Neuron (in vitro differentiated cells): ENCODE data around the gene KRTAP10-10.
"Not testable (repeated sequence)": the region's sequence is repeated elsewhere in the genome, so short reads cannot be mapped to it uniquely, and the experiment has no call there.

Experiments
- H2AFZ ChIP-seq: one replicate; pipeline ENCODE4 v1.6.1; 2013; ENCODE audit warnings: low read depth, mild to moderate bottlenecking, inconsistent platforms, low read length, moderate library complexity
- H3K27me3 ChIP-seq: one replicate; pipeline ENCODE4 v1.6.1; 2013; ENCODE audit warnings: low read length; ENCODE audit not compliant: insufficient read depth
- H3K36me3 ChIP-seq: one replicate; pipeline ENCODE4 v1.6.1; 2013; ENCODE audit warnings: low read length; ENCODE audit not compliant: insufficient read depth
- H3K4me1 ChIP-seq: one replicate; pipeline ENCODE4 v1.6.1; 2013; ENCODE audit warnings: low read length; ENCODE audit not compliant: insufficient read depth
- H3K4me3 ChIP-seq: 2 replicates; pipeline ENCODE4 v1.5.1; 2013; ENCODE audit warnings: mild to moderate bottlenecking, low read length, moderate library complexity
- H3K9me3 ChIP-seq: one replicate; pipeline ENCODE4 v1.6.1; 2013; ENCODE audit warnings: low read length

Gene KRTAP10-10

GRCh38 chr21:44654576-44655175, 17.5 kb downstream of the KRTAP10-10 start, which contains the start of gene KRTAP12-4:
Gene KRTAP12-4 (minus strand): TSS chr21:44654659. CDS start chr21:44654614, 45 bp downstream.
- no peaks in the 10 kb centered on the region for H3K27me3 ChIP-seq

GRCh38 chr21:44656868-44657267, 19.7 kb downstream of the KRTAP10-10 start:
- Histone ChIP-seq H3K9me3 (no peaks in the 10 kb centered on the region), H2AFZ (no peak overlapping the region), H3K36me3 (no peaks in the 10 kb centered on the region), H3K4me3 (no peak overlapping the region), H3K4me1 (no peaks in the 10 kb centered on the region), H3K27me3 (no peaks in the 10 kb centered on the region)

More at GRCh38 chr21:44654576-44655175, 17.5 kb downstream of the KRTAP10-10 start, which contains the start of gene KRTAP12-4:
- Histone ChIP-seq H3K36me3 (no peaks in the 10 kb centered on the region), H3K9me3 (no peaks in the 10 kb centered on the region), H3K4me1 (no peaks in the 10 kb centered on the region), H2AFZ (no peak within 1 kb of the TSS), H3K4me3 (no peak within 1 kb of the TSS)

DNA sequence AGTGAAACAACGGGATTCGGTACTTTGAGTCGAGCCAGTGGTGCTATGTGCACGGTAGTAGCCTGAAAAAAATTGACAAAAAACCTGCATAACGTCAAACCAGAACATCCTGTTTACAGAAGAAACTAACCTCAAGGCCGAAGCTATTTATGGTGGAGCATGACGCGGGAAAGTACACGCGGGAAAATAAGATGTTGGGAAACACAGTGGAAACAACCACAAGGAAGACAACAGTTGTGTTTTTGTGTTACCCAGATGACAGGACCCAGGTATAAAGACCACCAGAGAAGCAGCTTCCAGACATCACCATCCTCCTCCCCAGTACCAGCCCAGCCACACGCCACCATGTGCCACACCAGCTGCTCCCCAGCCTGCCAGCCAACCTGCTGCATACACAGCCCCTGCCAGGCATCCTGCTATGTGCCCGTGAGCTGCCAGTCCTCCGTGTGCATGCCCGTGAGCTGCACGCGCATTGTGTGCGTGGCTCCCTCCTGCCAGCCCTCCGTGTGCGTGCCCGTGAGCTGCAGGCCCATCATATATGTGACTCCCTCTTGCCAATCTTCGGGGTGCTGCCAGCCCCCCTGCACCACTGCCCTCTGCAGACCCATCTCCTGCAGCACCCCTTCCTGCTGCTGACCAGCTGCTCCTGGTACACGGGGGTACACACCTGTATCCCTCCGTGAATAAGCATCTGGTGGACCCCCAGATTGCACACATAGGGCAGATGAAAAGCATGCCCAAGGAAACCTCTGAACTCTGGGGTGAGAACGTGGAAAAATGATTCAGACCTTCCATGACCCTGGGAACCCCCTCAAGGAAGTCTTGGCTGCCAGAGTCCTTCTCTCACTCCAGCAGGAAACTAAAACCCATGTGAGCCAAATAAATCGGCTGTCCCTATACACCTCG, 20.7 kb downstream of the KRTAP10-10 start, which contains the start of gene KRTAP12-3:
TSS of gene KRTAP12-3 (plus strand) at position 298 of the 906 bp plus-strand sequence. CDS start at position 346, 48 bp downstream.
- no peak within 1 kb of the TSS for H3K4me3 ChIP-seq
- H3K27me3 ChIP-seq = no peaks in the 10 kb centered on the region
- H3K4me1 ChIP-seq = no peaks in the 10 kb centered on the region
- H3K36me3 ChIP-seq = no peaks in the 10 kb centered on the region
- H3K9me3 ChIP-seq = no peaks in the 10 kb centered on the region
- no peak within 1 kb of the TSS for H2AFZ ChIP-seq

- Histone ChIP-seq H2AFZ (no peak overlapping the region), H3K4me3 (no peak overlapping the region), H3K9me3 (no peaks in the 10 kb centered on the region), H3K4me1 (no peaks in the 10 kb centered on the region), H3K27me3 (no peaks in the 10 kb centered on the region), H3K36me3 (no peaks in the 10 kb centered on the region)
Observed at GRCh38 chr21:44658541-44658910, 21.4 kb downstream of the KRTAP10-10 start.

- Histone ChIP-seq H3K27me3 (no peaks in the 10 kb centered on the region), H3K4me1 (no peaks in the 10 kb centered on the region), H3K4me3 (no peak overlapping the region), H3K36me3 (no peaks in the 10 kb centered on the region), H2AFZ (no peak overlapping the region), H3K9me3 (no peaks in the 10 kb centered on the region)
Observed at GRCh38 chr21:44658913-44659595, 21.9 kb downstream of the KRTAP10-10 start.

DNA sequence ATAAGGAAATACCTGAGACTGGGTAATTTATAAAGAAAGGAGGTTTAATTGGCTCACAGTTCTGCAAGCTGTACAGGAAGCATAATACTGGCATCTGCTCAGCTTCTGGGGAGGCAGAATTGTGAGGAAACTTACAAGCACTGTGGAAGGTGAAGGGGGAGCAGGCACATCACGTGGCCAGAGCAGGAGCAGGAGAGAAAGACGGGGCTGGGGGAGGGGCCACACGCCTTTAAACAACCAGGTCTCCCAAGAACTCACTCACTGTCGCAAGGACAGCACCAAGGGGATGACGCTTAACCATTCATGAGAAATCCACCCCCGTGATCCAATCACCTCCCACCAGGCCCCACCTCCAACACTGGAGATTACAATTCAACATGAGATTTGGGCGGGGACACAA, 24.4 kb downstream of the KRTAP10-10 start:
- not testable (repeated sequence) for H3K4me3 ChIP-seq, H3K4me1 ChIP-seq, H3K9me3 ChIP-seq, H2AFZ ChIP-seq, H3K36me3 ChIP-seq, H3K27me3 ChIP-seq

- Histone ChIP-seq H3K9me3 (peaks cover 2% of the 10 kb centered on the region), H3K4me1 (no peaks in the 10 kb centered on the region), H2AFZ (no peak overlapping the region), H3K36me3 (no peaks in the 10 kb centered on the region), H3K4me3 (no peak overlapping the region), H3K27me3 (no peaks in the 10 kb centered on the region)
Observed at GRCh38 chr21:44664691-44665090, 27.5 kb downstream of the KRTAP10-10 start.

DNA sequence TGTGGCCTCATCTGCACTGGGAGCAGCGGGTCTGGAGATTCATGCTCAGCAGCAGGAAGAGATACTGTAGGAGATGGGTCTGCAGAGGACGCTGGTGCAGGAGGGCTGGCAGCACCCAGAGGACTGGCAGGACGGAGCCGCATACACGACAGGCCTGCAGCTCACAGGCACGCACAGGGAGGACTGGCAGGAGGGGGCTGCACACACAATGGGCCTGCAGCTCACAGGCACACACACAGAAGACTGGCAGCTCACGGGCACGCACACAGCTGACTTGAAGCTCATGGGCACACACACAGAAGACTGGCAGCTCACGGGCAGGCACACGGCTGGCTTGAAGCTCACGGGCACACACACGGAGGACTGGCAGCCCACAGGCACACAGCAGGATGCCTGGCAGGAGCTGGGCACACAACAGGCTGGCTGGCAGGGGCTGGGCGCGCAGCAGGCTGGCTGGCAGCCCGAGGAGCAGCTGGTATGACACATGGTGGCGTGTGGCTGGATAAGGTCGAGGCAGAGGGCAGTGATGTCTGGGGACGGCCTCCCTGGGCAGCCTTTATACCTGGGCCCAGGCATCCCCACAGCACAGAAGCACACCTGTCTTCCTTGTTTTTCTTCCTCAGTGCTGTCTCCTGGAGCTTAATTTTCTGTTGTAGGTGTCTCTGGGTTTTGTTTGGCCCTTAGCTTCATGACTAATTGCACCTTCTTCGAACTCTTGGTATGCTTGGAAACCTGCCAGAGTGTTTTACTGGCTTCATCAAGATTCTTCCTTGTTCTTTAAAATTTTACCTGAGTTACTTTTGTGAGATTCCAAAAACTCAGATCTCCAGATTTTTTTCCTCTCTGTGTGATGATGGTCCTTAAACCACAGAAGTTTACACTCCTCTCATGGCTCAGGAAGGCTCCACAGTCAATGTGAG, 29.5 kb downstream of the KRTAP10-10 start, which contains the start of gene KRTAP12-2:
TSS of gene KRTAP12-2 (minus strand) at position 527 of the 920 bp plus-strand sequence. CDS start at position 486, 41 bp downstream.
- Histone ChIP-seq H2AFZ (no peak within 1 kb of the TSS), H3K9me3 (peaks cover 6% of the 10 kb centered on the region), H3K27me3 (no peaks in the 10 kb centered on the region), H3K4me1 (no peaks in the 10 kb centered on the region), H3K36me3 (no peaks in the 10 kb centered on the region), H3K4me3 (no peak within 1 kb of the TSS)

DNA sequence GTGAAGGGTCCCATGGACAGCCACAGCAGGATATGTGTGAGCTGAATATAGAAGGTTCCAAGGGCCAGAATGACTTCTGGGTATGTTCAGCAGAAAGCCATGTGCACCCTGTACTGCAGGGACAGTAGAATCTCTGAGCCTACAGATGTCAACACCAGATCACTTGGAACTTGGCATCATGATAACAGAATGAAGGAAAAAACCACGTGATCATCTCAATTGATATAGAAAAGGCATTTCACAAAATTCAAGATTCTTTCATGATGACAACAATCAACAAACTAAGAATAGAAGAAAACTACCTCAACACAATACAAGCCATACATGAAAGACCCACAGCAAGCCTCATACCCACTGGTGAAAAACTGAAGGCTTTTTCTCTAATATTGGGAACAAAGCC, 30.5 kb downstream of the KRTAP10-10 start:
- H3K4me3 ChIP-seq = no peak overlapping the region
- H2AFZ ChIP-seq = no peak overlapping the region
- peaks cover 8% of the 10 kb centered on the region for H3K9me3 ChIP-seq
- H3K4me1 ChIP-seq = no peaks in the 10 kb centered on the region
- no peaks in the 10 kb centered on the region for H3K27me3 ChIP-seq
- no peaks in the 10 kb centered on the region for H3K36me3 ChIP-seq

DNA sequence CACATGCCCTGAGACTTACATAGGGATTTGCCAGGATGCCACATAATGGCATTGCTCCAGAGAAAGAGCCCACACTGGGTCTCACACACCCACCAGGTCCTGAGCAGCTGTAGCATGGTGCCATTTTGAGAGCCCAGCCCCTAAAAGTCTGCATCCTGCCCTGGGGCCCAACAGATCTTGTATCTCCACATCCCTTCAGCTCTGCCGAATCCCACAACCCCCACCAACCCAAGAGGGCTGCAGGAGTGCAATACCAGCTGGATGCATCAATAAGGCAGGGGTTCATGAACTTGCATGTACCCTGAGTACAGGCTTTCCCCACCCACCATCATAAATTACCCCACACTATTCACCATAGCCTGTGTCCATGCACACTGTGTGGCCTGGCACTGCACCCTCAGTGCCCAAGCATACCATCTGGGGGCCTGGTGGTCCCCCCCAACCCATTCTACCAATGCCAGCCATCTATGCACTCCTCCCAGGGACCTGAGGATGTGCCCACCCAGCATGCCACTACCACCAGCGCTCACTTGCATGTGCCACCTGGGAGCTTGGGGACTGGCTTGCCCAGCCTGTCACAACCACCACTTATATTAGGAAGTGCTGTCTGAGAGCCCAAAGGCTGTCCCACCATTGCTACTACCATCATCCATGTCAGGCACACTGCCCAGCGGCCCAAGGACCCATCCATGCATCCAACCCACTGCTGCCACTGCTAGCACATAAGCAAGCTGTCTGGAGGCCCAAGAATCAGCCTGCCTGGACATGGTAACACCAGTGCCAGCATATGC, 33.7 kb downstream of the KRTAP10-10 start:
- H2AFZ ChIP-seq = no peak overlapping the region
- H3K4me3 ChIP-seq = no peak overlapping the region
- H3K9me3 ChIP-seq = peaks cover 8% of the 10 kb centered on the region
- no peaks in the 10 kb centered on the region for H3K36me3 ChIP-seq
- H3K4me1 ChIP-seq = no peaks in the 10 kb centered on the region
- no peaks in the 10 kb centered on the region for H3K27me3 ChIP-seq

GRCh38 chr21:44671911-44672310, 34.8 kb downstream of the KRTAP10-10 start:
- Histone ChIP-seq H3K27me3 (peaks cover 1% of the 10 kb centered on the region), H3K4me1 (no peaks in the 10 kb centered on the region), H3K36me3 (no peaks in the 10 kb centered on the region), H3K9me3 (peaks cover 8% of the 10 kb centered on the region), H2AFZ (no peak overlapping the region), H3K4me3 (no peak overlapping the region)
